Neuronal stem cell (in vitro differentiated cells): ENCODE data around the gene FOSB.
A peak's percentile ranks its signal among the peaks of the same experiment; 100 is the strongest.

Source experiments
- DNase-seq: peaks from one replicate; pipeline ENCODE4 v3.0.0-alpha.2; 2013; ENCODE audit warnings: low spot score
- H2AFZ ChIP-seq: one replicate; pipeline ENCODE4 v1.6.1; 2013; ENCODE audit warnings: mild to moderate bottlenecking, low read length, inconsistent platforms
- H2AK5ac ChIP-seq: 2 replicates; pipeline ENCODE4 v1.6.1; 2013; ENCODE audit warnings: low read depth, mild to moderate bottlenecking, inconsistent platforms, low read length, moderate library complexity, mixed read lengths
- H2BK120ac ChIP-seq: 2 replicates; pipeline ENCODE4 v1.6.1; 2013; ENCODE audit warnings: low read depth, mild to moderate bottlenecking, inconsistent platforms, low read length, moderate library complexity, mixed read lengths
- H2BK12ac ChIP-seq: one replicate; pipeline ENCODE4 v1.6.1; 2013; ENCODE audit warnings: low read length, inconsistent platforms
- H2BK15ac ChIP-seq: 2 replicates; pipeline ENCODE4 v1.6.1; 2013; ENCODE audit warnings: mild to moderate bottlenecking, low read length, inconsistent platforms, mixed read lengths
- H2BK5ac ChIP-seq: one replicate; pipeline ENCODE4 v1.6.1; 2013; ENCODE audit warnings: inconsistent platforms, mild to moderate bottlenecking, low read length, moderate library complexity
- H3K14ac ChIP-seq: one replicate; pipeline ENCODE4 v1.6.1; 2013; ENCODE audit warnings: low read length, inconsistent platforms
- H3K18ac ChIP-seq: 2 replicates; pipeline ENCODE4 v1.6.1; 2013; ENCODE audit warnings: low read length, inconsistent platforms
- H3K23ac ChIP-seq: 2 replicates; pipeline ENCODE4 v1.6.1; 2013; ENCODE audit warnings: low read depth, mild to moderate bottlenecking, mixed read lengths, low read length, inconsistent platforms; ENCODE audit not compliant: poor library complexity
- H3K27ac ChIP-seq: replicated peaks from 3 replicates; pipeline ENCODE4 v1.5.1; 2013; ENCODE audit warnings: low read length, inconsistent platforms
- H3K27me3 ChIP-seq, 3 experiments: 2 replicates each; pipeline ENCODE4 v1.6.1; 2013; ENCODE audit warnings: low read length in 3 of 3, mild to moderate bottlenecking in 2 of 3, inconsistent platforms in 1 of 3, low read depth in 1 of 3, mixed read lengths in 1 of 3, moderate library complexity in 1 of 3; ENCODE audit not compliant: control insufficient read depth in 3 of 3, insufficient read depth in 3 of 3
- H3K36me3 ChIP-seq, 2 donors: replicated peaks in 1 of 2; 2 replicates each; pipeline ENCODE4 v1.6.1; 2013; ENCODE audit warnings: low read length in 2 of 2; ENCODE audit not compliant: control insufficient read depth in 2 of 2, insufficient read depth in 2 of 2
- H3K4ac ChIP-seq: 2 replicates; pipeline ENCODE4 v1.6.1; 2013; ENCODE audit warnings: inconsistent platforms, mild to moderate bottlenecking, low read length, moderate library complexity
- H3K4me1 ChIP-seq, 2 donors: 1 replicate in 1 of 2; 2 replicates in 1 of 2; pipeline ENCODE4 v1.6.1; 2013; ENCODE audit warnings: low read length in 2 of 2, low read depth in 1 of 2; ENCODE audit not compliant: control insufficient read depth in 2 of 2, insufficient read depth in 1 of 2
- H3K4me2 ChIP-seq: one replicate; pipeline ENCODE4 v1.6.1; 2013; ENCODE audit warnings: mild to moderate bottlenecking, low read length, inconsistent platforms; ENCODE audit not compliant: insufficient read depth, poor library complexity, severe bottlenecking
- H3K4me3 ChIP-seq, 2 donors: 2 replicates each; pipeline ENCODE4 v1.5.1; 2013; ENCODE audit warnings: low read length in 2 of 2, mild to moderate bottlenecking in 2 of 2, inconsistent platforms in 1 of 2, moderate library complexity in 1 of 2
- H3K79me1 ChIP-seq: one replicate; pipeline ENCODE4 v1.6.1; 2013; ENCODE audit warnings: low read depth, mild to moderate bottlenecking, inconsistent platforms, low read length, moderate library complexity
- H3K9ac ChIP-seq: one replicate; pipeline ENCODE4 v1.6.1; 2013; ENCODE audit warnings: mild to moderate bottlenecking, low read depth, low read length, inconsistent platforms; ENCODE audit not compliant: poor library complexity
- H3K9me3 ChIP-seq, 2 donors: replicated peaks in 1 of 2; 2 replicates each; pipeline versions ENCODE3 to v1.6.1; 2013; ENCODE audit warnings: low read length in 2 of 2, mild to moderate bottlenecking in 2 of 2, inconsistent platforms in 1 of 2, low read depth in 1 of 2, mixed read lengths in 1 of 2, moderate library complexity in 1 of 2; ENCODE audit not compliant: control insufficient read depth in 2 of 2, insufficient read depth in 1 of 2
- H4K8ac ChIP-seq: one replicate; pipeline ENCODE4 v1.6.1; 2013; ENCODE audit warnings: low read depth, mild to moderate bottlenecking, inconsistent platforms, low read length, moderate library complexity
- H4K91ac ChIP-seq: one replicate; pipeline ENCODE4 v1.6.1; 2013; ENCODE audit warnings: low read length, low read depth, mild to moderate bottlenecking, inconsistent platforms; ENCODE audit not compliant: poor library complexity
- WGBS, 2 donors: extraction: QIAGEN DNeasy Blood & Tissue Kit; methylation state at CpG; one replicate each; pipeline ENCODE4 v1.1.7; 2013; ENCODE audit warnings: missing lambda C conversion rate in 2 of 2, mixed read lengths in 1 of 2; ENCODE audit not compliant: insufficient read length in 2 of 2, insufficient replicate concordance in 1 of 2; ENCODE audit errors: extremely low coverage in 2 of 2; 5-methylcytosine and 5-hydroxymethylcytosine counted together

The FOSB gene

GRCh38 chr19:45464852-45465441, 2.8 kb upstream of the FOSB start:
- Histone ChIP-seq H2AK5ac (peak overlapping the region; percentile 59), H4K91ac (no peak overlapping the region), H3K4me3 (no peak overlapping the region), H2AFZ (peak overlapping the region; percentile 35), H2BK120ac (no peak overlapping the region), H3K18ac (no peak overlapping the region), H2BK5ac (peak overlapping the region; percentile 79), H3K14ac (no peak overlapping the region), H3K9me3 (no peaks in the 10 kb centered on the region), H3K79me1 (no peaks in the 10 kb centered on the region), H3K4ac (no peak overlapping the region), H3K27me3 (peaks cover 0 to 4% (median 3%) of the 10 kb centered on the region in 3 experiments), H2BK15ac (no peak overlapping the region), H3K9ac (no peak overlapping the region), H3K4me1 (peaks cover 8 to 12% of the 10 kb centered on the region in 2 donors), H3K27ac (no peak overlapping the region), H3K23ac (no peak overlapping the region), H3K4me2 (no peak overlapping the region), H3K36me3 (no peaks in the 10 kb centered on the region), H2BK12ac (no peak overlapping the region), H4K8ac (no peak overlapping the region)
- DNase-seq: no peak
- no CpG with 5 or more reads among the region's 8 CpGs for WGBS, 2 donors

GRCh38 chr19:45467115-45467455, 711 bp upstream of the FOSB start:
- Histone ChIP-seq H3K27ac (no peak overlapping the region), H2BK12ac (peak overlapping the region; percentile 82), H2AFZ (peak overlapping the region; percentile 97), H3K4ac (no peak overlapping the region), H2BK120ac (no peak overlapping the region), H3K4me1 (peaks cover 11 to 18% of the 10 kb centered on the region in 2 donors), H3K27me3 (peaks cover 0 to 18% (median 4%) of the 10 kb centered on the region in 3 experiments), H3K9me3 (no peaks in the 10 kb centered on the region), H3K4me3 (peak overlapping the region; percentile 58 to 81), H4K91ac (no peak overlapping the region), H3K36me3 (no peaks in the 10 kb centered on the region), H3K9ac (no peak overlapping the region), H3K18ac (peak overlapping the region; percentile 95), H2AK5ac (no peak overlapping the region), H2BK5ac (no peak overlapping the region), H2BK15ac (peak overlapping the region; percentile 86), H3K79me1 (no peaks in the 10 kb centered on the region), H4K8ac (no peak overlapping the region), H3K4me2 (peak overlapping the region; percentile 99), H3K23ac (peak overlapping the region; percentile 58), H3K14ac (no peak overlapping the region)
- DNase-seq: no peak
- no CpG with 5 or more reads among the region's 11 CpGs for WGBS, 2 donors

- H3K36me3 ChIP-seq: no peaks in the 10 kb centered on the region
- peaks cover 15 to 18% of the 10 kb centered on the region in 2 donors for H3K4me1 ChIP-seq
- H2BK120ac ChIP-seq: no peak overlapping the region
- H3K79me1 ChIP-seq: no peaks in the 10 kb centered on the region
- no peak overlapping the region for H4K91ac ChIP-seq
- peak overlapping the region; percentile 47 for H2BK15ac ChIP-seq
- H3K4me2 ChIP-seq: peak overlapping the region; percentile 99
- peak overlapping the region; percentile 47 for H3K14ac ChIP-seq
- no CpG with 5 or more reads among the region's 31 CpGs for WGBS, 2 donors
- H3K27me3 ChIP-seq: peaks cover 0 to 28% (median 0%) of the 10 kb centered on the region in 3 experiments
- peak overlapping the region; percentile 82 for H3K23ac ChIP-seq
- peak overlapping the region; percentile 94 for H2AFZ ChIP-seq
- H3K27ac ChIP-seq: no peak overlapping the region
- no peak overlapping the region for H3K4ac ChIP-seq
- H3K18ac ChIP-seq: peak overlapping the region; percentile 81
- peak overlapping the region; percentile 74 for H2AK5ac ChIP-seq
- no peak overlapping the region for H2BK12ac ChIP-seq
- peak overlapping the region; percentile 91 for H2BK5ac ChIP-seq
- peak overlapping the region; percentile 83 for H3K9ac ChIP-seq
- no peak overlapping the region for H4K8ac ChIP-seq
- H3K9me3 ChIP-seq: no peaks in the 10 kb centered on the region
- DNase-seq: no peak
- peak overlapping the region; percentile 58 to 93 for H3K4me3 ChIP-seq
Measured at GRCh38 chr19:45468159-45468651, 409 bp downstream of the FOSB start.

DNA sequence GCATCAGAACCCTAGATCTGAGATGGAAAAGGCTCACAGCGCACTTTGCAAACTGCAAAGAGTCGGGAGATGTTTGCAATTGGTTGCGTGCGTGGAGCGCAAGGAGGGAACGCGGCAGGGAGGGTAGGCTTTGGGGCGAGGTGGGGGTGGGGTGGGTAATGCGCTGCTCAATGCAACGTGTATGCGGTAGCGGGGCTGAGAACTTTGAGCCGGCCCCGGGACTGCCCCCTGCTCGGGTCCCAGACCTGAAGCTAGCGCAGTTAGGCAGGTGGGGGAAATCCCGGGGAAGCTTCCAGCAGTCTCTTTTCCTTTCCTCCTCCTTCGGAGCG, 971 bp downstream of the FOSB start:
- no peak overlapping the region for H4K91ac ChIP-seq
- H2BK12ac ChIP-seq: no peak overlapping the region
- peak overlapping the region; percentile 47 for H2BK15ac ChIP-seq
- peak overlapping the region; percentile 79 for H3K9ac ChIP-seq
- H3K4me1 ChIP-seq: peaks cover 15 to 18% of the 10 kb centered on the region in 2 donors
- no CpG with 5 or more reads among the region's 19 CpGs for WGBS, 2 donors
- H3K4me2 ChIP-seq: peak overlapping the region; percentile 99
- no peak overlapping the region for H4K8ac ChIP-seq
- H2BK5ac ChIP-seq: peak overlapping the region; percentile 91
- peak overlapping the region; percentile 82 for H3K23ac ChIP-seq
- H3K36me3 ChIP-seq: no peaks in the 10 kb centered on the region
- DNase-seq: no peak
- peak overlapping the region; percentile 41 for H3K27ac ChIP-seq
- H3K14ac ChIP-seq: peak overlapping the region; percentile 47
- H2AFZ ChIP-seq: peak overlapping the region; percentile 94
- H3K27me3 ChIP-seq: peaks cover 0 to 31% (median 0%) of the 10 kb centered on the region in 3 experiments
- no peaks in the 10 kb centered on the region for H3K79me1 ChIP-seq
- H3K4me3 ChIP-seq: peak overlapping the region; percentile 58 to 93
- peak overlapping the region; percentile 45 for H3K4ac ChIP-seq
- H3K9me3 ChIP-seq: no peaks in the 10 kb centered on the region
- peak overlapping the region; percentile 90 for H3K18ac ChIP-seq
- no peak overlapping the region for H2BK120ac ChIP-seq
- peak overlapping the region; percentile 74 for H2AK5ac ChIP-seq
